Activated T-cell treated with anti-CD3 and anti-CD28 coated beads for 4 hours (primary cell): ENCODE results near the gene RGMA.

Experiments
- DNase-seq: peaks from one replicate; pipeline ENCODE4 v3.0.0-alpha.2; 2020

RGMA gene, protein sequence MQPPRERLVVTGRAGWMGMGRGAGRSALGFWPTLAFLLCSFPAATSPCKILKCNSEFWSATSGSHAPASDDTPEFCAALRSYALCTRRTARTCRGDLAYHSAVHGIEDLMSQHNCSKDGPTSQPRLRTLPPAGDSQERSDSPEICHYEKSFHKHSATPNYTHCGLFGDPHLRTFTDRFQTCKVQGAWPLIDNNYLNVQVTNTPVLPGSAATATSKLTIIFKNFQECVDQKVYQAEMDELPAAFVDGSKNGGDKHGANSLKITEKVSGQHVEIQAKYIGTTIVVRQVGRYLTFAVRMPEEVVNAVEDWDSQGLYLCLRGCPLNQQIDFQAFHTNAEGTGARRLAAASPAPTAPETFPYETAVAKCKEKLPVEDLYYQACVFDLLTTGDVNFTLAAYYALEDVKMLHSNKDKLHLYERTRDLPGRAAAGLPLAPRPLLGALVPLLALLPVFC

GRCh38 chr15:93088981-93089726 is at the start of gene RGMA:
TSS of gene RGMA (minus strand) at chr15:93089211. CDS start at chr15:93088932, 279 bp downstream.
- DNase-seq = no peak

GRCh38 chr15:93136606-93137005 is 47.6 kb upstream of the RGMA start:
- no peak for DNase-seq

GRCh38 chr15:93135997-93136397 is 47.0 kb upstream of the RGMA start:
- DNase-seq = no peak

- DNase-seq = no peak
Observed at GRCh38 chr15:93135459-93135858, 46.4 kb upstream of the RGMA start.

DNA sequence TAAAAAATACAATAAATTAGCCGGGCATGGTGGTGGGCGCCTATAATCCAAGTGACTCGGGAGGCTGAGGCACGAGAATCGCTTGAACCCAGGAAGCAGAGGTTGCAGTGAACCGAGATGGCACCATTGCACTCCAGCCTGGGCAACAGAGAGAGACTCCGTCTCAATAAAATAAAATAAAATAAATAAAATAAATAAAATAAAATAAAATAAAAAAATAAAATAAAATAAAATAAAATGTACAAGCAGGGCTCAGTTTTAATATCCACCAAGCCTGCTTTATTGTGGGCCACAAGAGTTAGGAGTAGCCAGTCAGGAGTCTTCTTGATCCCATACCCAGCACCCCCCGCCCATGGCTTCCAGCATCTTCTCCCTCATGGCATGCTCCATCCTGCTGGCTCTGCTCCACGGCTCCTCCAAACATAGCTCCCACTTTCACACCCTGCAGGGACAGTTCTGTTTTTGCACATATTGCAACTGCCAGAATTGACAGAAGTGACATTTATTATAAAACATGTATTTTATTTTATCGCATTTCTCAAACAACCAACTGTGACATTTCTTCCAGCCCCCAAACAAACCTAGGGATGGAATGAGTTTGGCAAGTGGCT is 42.6 kb upstream of the RGMA start:
- no peak for DNase-seq

DNA sequence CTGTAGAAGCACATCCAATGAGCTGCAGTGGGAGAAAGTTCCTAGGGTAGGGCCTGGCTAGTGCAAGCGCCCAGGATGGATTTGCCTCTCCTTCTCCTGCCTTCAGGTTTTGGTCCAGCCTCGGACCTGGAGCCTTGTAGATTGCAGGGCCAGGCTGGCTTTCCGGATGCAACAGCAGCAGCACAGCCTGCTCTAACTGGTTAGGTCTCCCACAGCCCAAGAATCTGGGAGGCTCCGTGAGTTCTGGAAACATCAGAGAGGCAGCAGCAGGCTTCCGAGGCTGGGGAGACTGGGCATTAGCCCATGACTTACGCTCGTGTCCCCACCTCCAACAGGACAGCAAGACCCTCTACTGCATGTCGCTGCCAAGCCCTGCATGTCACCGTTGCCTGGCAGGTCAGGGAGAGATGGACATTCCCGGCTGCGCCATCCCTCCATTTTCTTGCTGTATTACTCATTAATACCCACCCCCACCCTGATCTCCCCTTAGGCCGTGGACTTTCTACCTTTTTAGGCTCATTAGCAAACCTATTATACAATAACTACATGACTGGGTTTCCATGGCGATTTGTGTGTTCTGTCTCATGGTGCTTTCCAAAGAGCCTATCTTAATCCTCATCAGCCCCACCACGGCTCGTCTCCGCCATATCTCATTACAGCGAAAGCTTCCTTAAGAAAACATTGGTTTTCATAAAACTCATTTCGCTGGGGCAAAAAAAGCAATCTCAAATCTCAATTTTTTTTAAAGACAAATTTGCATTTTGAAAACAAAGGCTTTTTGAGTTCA is 40.9 kb upstream of the RGMA start:
- no peak for DNase-seq

- no peak for DNase-seq
Observed at GRCh38 chr15:93127286-93127685, 38.3 kb upstream of the RGMA start.

GRCh38 chr15:93126599-93126998 is 37.6 kb upstream of the RGMA start:
- DNase-seq = no peak

DNA sequence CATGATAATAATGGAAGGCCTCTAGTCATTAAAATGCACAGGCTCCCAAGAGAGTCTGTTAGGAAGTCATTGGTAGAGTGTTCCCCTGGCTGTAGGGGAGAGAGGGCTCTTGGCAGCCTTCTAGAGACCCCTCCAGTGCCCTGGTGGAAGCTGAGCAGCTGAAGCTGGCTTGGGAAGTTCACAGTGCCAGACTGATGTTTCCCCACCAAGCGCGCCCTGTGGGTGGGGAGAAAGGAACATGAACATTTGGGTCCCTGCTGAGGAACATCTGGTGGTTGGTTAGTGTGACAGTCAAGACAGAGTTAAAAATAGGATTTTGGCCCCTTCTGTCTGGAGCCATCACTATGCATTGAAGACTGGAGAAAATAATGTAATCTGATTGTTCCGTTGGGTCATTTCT is 37.1 kb upstream of the RGMA start:
- no peak for DNase-seq

DNA sequence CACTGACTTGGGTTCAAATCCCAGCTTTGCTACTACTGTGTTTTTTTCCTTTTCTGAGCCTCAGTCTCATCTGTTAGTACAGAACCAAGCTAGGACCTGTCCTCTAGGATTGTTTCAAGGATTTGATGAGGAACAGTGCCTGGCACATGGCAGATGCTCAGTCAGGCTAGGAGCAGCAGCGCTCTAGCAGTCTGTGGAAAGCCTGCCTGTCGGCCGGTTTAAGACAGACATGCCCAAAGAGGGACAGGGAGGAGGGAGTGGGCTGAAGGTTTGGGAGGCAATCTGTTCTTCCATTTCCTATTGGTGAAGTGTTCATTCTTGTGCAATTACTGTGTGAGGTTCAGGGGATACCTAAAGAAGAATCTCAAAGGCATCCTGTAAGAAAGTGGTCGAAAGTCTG is 35.1 kb upstream of the RGMA start:
- no peak for DNase-seq

DNA sequence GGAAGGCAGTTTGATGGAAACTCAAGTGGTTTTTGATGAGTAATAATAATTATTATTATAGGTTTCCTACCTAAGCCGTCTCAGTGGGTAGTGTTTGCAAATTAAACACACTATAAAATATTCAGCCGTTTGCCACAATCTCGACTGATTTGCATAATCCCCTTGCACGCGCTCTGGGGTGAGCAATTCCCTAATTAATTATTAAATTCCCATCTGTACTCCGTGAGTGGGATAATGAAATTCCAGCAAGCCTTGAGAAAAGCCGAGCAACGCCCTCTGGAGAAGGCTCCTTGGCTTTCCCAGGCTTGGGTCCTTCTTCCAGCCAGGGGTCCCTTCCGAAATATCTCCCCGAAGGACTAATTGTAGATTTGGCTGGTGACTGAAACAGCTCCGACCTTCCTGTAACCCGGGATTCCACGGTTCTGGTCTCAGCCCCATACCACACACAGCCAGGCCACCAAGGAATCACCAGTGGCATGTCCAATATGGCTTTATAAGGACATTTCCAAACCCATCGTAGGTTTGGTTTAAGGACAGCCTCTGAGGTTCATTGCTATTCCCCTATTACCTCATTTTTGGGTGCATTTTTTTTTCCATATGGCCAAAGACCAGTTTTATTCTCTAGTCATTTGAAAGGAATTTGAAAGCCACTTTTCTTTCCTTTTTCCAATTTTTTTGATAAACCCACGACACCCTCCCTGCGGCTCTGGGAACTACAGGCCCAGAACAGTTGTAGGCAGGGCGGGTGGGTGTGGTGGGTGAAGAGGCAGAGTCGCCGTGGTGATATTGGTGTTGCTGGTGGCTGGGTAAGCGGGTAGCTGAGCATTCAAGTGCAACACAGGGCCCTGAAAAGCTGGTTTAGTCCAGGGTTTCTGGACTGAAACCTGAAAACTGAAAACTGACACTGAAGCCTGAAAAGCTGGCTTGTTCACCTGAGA is 33.2 kb upstream of the RGMA start:
- no peak for DNase-seq

- no peak for DNase-seq
Observed at GRCh38 chr15:93121107-93121506, 32.1 kb upstream of the RGMA start.

DNA sequence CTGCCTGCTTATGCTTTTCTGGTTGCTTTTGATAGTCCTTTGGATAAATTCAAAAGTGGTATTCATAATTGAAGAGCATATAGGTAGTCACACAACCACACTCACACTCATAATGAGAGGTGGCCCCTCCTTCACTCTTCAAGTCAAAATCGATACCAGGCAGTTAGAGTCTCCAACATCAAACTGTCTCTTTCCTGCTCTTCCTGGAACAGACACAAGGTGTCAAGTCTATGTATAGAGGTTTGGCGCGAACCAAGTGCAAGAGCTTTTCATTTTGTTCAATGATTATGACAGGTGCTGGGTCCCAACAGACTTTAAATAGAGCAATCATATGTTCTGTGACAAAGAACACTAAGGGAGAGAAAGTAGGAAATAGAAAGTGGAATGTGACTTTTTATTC is 29.9 kb upstream of the RGMA start:
- no peak for DNase-seq

DNA sequence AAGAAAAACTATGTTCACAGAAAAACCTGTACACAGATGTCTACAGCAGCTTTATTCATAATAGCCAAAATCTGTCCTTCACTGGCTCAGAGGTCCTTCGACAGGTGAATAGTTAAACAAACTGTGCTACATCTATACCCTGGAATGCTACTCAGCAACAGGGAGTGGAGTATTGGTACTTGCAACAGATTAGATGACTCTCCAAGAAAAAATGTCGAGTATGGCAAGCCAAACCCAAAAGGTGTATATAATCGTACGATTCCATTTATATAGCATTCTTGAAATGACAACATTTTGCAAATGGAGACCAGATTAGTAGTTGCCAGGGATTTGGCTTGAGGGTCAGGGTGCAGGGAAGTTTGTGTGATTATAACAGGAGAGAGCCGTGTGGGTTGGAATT is 22.4 kb upstream of the RGMA start:
- no peak for DNase-seq

GRCh38 chr15:93110502-93111040 is 21.6 kb upstream of the RGMA start:
- no peak for DNase-seq

DNA sequence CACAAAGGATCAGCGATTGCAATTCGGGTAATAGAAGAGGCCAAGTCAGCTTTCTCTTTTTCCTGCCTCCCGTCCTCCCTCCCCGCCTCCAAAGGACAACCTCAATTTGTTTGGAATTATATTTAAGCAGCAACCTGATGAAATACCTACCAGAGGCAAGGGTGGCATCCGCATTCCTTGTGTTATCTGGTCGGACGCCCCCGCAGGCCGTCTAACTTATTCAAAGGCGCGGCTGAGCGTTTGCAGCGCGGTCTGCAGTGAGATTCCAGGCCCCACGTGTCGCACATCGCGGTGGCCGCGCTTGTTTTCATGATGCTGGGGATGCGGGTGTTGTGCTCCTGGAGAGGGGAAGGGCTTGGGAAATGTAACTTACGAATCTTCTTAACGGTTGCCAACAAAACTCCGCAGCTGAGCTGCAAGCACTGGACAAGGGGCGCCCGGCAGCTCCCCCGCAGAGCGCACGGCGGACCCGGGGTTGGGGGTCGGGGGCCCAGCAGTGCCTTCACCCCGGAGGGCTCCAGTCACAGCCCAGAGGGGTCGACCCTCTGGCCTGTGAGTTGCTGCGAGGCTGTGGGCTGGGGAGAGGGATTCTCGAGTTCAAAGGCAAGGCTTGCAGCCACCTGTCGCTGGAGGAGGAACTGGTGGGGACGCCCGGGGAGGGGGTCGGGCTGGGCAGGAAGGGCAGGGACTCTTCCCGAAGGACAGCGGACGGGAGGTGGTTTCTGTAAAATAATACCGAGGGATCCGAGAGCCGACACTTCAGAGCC is 20.5 kb upstream of the RGMA start:
- no peak for DNase-seq

DNA sequence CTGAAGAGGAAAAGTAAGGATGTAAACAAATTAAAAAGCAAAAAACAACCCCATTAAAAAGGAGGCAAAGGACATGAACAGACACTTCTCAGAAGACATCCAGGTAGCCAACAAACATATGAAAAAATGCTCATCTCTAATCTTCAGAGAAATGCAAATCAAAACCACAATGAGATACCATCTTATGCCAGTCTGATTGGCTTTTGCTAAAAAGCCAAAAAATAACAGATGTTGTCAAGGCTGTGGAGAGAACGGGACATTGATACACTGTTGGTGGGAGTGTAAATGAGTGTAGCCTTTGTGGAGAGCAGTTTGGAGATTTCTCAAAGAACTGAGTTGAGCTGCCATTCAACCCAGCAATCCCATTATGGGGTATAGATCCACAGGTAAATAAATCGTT is 18.6 kb upstream of the RGMA start:
- DNase-seq = no peak

- no peak for DNase-seq
Observed at GRCh38 chr15:93105485-93105884, 16.5 kb upstream of the RGMA start.

DNA sequence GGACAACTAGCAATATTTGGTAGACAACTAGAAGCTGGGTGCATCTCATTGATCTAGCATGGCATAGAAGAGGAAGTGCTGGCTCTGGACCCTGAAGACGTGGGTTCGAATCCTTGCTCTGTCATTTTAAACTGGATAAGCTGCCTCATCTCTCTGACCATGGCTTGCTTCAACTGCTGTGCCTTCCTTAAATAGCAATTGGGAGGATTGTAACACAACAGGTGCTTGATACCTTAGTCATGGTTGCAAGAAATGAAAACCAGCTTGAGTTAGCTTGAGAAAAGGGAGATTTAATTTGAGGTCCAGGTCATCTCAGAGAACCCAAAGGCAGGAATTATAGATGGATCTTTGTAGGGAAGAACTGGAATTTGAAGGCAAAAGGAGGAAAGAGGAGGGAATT is 14.8 kb upstream of the RGMA start:
- DNase-seq = no peak

DNA sequence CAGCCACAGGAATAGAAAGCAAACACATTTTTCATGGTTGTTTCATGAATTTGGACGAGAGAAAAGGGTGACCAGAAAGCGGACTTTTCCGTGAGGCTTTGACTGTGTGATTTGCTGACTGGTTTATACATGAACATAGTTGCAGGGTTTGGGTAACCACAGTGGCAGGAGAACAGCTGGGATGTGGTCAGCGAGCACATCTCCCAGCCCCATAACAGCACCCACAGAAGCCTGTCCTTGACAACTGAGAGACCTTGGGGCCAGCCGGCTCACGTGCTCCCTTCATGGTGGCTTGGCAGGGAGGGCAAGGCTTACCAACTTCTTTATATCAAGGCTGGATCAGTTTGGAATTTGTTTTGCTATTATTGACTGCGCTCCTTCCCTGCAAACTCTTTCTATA is 13.2 kb upstream of the RGMA start:
- no peak for DNase-seq

- DNase-seq = no peak
Observed at GRCh38 chr15:93093765-93094164, 4.8 kb upstream of the RGMA start.
